ENCODE measurements around the gene PER2.
A peak's percentile ranks its signal among the peaks of the same experiment; 100 is the strongest.

PER2 gene

DNA sequence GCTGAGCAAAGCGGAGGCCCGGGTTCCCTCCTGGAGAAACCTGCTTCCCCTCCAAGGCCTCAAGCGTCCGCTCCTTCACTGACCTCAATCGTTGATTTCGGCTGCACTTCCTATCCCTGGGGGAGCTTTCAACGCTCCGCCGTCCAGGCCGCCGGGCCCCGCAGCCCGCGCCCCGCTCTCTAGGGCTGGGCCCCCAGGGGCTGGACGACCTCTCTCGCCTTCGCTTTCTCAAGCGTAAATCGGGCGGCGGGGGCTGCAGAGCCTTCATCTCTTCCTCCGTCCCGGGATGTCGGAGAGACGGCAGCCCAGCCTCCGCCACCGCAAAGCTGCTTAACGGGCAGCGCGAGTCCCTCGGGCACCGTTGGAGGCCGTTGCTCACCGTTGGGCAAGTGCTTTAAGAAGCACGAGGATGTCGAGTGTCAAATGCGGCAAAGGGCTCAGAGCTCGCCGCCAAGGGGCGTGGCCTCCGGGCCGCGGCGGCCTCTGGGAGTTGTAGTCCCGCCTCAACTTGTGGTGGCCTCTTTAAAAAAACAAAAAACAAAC lies 57.1 kb downstream of the PER2 start:
- TF ChIP-seq POLR2AphosphoS5 (IDR thresholded peaks at IDR 0.05; ENCODE audit: low read depth): no peak
- no peak for TF ChIP-seq SPI1 (IDR thresholded peaks at IDR 0.05; ENCODE audit: borderline replicate concordance, low read depth)
- TF ChIP-seq, protein P1, sequence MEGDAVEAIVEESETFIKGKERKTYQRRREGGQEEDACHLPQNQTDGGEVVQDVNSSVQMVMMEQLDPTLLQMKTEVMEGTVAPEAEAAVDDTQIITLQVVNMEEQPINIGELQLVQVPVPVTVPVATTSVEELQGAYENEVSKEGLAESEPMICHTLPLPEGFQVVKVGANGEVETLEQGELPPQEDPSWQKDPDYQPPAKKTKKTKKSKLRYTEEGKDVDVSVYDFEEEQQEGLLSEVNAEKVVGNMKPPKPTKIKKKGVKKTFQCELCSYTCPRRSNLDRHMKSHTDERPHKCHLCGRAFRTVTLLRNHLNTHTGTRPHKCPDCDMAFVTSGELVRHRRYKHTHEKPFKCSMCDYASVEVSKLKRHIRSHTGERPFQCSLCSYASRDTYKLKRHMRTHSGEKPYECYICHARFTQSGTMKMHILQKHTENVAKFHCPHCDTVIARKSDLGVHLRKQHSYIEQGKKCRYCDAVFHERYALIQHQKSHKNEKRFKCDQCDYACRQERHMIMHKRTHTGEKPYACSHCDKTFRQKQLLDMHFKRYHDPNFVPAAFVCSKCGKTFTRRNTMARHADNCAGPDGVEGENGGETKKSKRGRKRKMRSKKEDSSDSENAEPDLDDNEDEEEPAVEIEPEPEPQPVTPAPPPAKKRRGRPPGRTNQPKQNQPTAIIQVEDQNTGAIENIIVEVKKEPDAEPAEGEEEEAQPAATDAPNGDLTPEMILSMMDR (IDR thresholded peaks at IDR 0.05; ENCODE audit: insufficient read depth, low read length): no peak
- TF ChIP-seq, protein P2, sequence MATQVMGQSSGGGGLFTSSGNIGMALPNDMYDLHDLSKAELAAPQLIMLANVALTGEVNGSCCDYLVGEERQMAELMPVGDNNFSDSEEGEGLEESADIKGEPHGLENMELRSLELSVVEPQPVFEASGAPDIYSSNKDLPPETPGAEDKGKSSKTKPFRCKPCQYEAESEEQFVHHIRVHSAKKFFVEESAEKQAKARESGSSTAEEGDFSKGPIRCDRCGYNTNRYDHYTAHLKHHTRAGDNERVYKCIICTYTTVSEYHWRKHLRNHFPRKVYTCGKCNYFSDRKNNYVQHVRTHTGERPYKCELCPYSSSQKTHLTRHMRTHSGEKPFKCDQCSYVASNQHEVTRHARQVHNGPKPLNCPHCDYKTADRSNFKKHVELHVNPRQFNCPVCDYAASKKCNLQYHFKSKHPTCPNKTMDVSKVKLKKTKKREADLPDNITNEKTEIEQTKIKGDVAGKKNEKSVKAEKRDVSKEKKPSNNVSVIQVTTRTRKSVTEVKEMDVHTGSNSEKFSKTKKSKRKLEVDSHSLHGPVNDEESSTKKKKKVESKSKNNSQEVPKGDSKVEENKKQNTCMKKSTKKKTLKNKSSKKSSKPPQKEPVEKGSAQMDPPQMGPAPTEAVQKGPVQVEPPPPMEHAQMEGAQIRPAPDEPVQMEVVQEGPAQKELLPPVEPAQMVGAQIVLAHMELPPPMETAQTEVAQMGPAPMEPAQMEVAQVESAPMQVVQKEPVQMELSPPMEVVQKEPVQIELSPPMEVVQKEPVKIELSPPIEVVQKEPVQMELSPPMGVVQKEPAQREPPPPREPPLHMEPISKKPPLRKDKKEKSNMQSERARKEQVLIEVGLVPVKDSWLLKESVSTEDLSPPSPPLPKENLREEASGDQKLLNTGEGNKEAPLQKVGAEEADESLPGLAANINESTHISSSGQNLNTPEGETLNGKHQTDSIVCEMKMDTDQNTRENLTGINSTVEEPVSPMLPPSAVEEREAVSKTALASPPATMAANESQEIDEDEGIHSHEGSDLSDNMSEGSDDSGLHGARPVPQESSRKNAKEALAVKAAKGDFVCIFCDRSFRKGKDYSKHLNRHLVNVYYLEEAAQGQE (IDR thresholded peaks at IDR 0.05; ENCODE audit: insufficient replicate concordance, low read depth): no peak
- TF ChIP-seq GABPA (IDR thresholded peaks at IDR 0.05; ENCODE audit: low read depth): no peak
- peak overlapping the region; percentile 54 for H3K27ac ChIP-seq (replicated peaks)
- no peaks in the 10 kb centered on the region for H3K27me3 ChIP-seq (ENCODE audit: insufficient read depth, poor library complexity, severe bottlenecking)
- DNase-seq (ENCODE audit: low read depth in 1 of 2, low spot score in 1 of 2): peak in 1 of 2 experiments; percentile 45
- H3K4me3 ChIP-seq (replicated peaks; ENCODE audit: insufficient read depth, low read length): no peak overlapping the region

DNA sequence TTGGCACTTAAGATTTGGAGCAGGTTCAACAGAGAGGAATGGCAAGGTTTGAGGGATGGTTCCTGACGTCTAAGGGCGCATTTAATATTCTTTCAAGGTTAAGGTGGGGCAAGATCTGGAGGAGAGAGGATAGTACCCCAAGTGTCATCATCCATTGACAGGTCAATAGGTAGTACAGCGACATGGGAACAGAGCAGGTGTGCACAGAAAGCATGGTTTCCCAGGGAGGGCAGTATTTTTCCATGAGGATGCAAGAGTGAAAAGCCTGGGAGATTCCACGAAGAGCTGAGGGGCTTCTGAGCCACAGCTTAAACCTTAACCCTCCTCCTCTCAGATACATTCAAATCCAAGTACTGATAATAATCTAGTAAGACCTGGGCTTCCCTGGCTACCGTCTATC lies 57.7 kb downstream of the PER2 start:
- DNase-seq (ENCODE audit: low read depth in 1 of 2, low spot score in 1 of 2): no peak
- Histone ChIP-seq H3K27me3 (ENCODE audit: insufficient read depth, poor library complexity, severe bottlenecking) (no peaks in the 10 kb centered on the region), H3K27ac (replicated peaks) (no peak overlapping the region), H3K4me3 (replicated peaks; ENCODE audit: insufficient read depth, low read length) (no peak overlapping the region)
- TF ChIP-seq SPI1 (IDR thresholded peaks at IDR 0.05; ENCODE audit: borderline replicate concordance, low read depth) (no peak), POLR2AphosphoS5 (IDR thresholded peaks at IDR 0.05; ENCODE audit: low read depth) (no peak), GABPA (IDR thresholded peaks at IDR 0.05; ENCODE audit: low read depth) (no peak)
- TF ChIP-seq, protein P2 (IDR thresholded peaks at IDR 0.05; ENCODE audit: insufficient replicate concordance, low read depth): no peak
- TF ChIP-seq, protein P1 (IDR thresholded peaks at IDR 0.05; ENCODE audit: insufficient read depth, low read length): no peak

DNA sequence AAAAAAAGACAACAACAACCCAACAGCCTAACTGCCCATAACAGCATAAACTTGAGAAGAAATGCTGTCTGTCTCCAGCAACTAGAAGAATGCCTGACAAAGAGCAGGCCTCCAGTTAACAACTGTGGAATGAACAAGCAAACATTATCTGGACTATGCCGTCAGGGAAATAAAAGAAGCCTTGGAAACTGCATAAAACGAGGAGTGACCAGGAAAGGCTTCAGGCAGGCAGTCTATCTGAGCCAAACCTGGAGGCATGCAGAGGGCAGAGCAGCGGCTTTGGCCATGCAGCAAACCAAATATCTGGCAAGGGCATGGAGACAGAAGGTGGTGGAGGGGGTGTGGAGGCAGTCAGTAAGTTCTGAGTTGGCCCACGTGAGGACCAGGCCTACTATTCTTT lies 59.7 kb downstream of the PER2 start:
- TF ChIP-seq, protein P1 (IDR thresholded peaks at IDR 0.05; ENCODE audit: insufficient read depth, low read length): no peak
- TF ChIP-seq POLR2AphosphoS5 (IDR thresholded peaks at IDR 0.05; ENCODE audit: low read depth): no peak
- no peak for TF ChIP-seq GABPA (IDR thresholded peaks at IDR 0.05; ENCODE audit: low read depth)
- TF ChIP-seq, protein P2 (IDR thresholded peaks at IDR 0.05; ENCODE audit: insufficient replicate concordance, low read depth): no peak
- TF ChIP-seq SPI1 (IDR thresholded peaks at IDR 0.05; ENCODE audit: borderline replicate concordance, low read depth): no peak
- DNase-seq (ENCODE audit: low read depth in 1 of 2, low spot score in 1 of 2): no peak
- Histone ChIP-seq H3K27ac (replicated peaks) (no peak overlapping the region), H3K4me3 (replicated peaks; ENCODE audit: insufficient read depth, low read length) (no peak overlapping the region), H3K27me3 (ENCODE audit: insufficient read depth, poor library complexity, severe bottlenecking) (no peaks in the 10 kb centered on the region)

Data from HL-60 (cell line).